B cell (primary cell): ENCODE results near the gene OASL. TPM values are rescaled to one million over a fixed set of nuclear protein-coding genes. Genes with fewer than 3 reads are reported as not detected.

Experiments used
- ATAC-seq: fragments of 200-7000 bp; cut with Tn5 transposase; one replicate; pipeline ENCODE4 v1.10.0; 2021; ENCODE audit warnings: low read depth, mild to moderate bottlenecking, moderate number of reproducible peaks, moderate library complexity
- CTCF ChIA-PET: fragments of 350-600 bp; sonication (Branson Sonifier 250); formaldehyde crosslinking; loops from one replicate; lab custom pipeline; 2021; ENCODE audit warnings: antibody characterized with exemption, inconsistent platforms; lab: Charles Lee
- POLR2A ChIA-PET: fragments of 350-600 bp; sonication (Branson Sonifier 250); formaldehyde crosslinking; loops from one replicate; lab custom pipeline; 2021; ENCODE audit warnings: antibody characterized with exemption; lab: Charles Lee
- DNase-seq: peaks from one replicate; pipeline ENCODE4 v3.0.0; 2013
- H2AFZ ChIP-seq: 2 replicates; pipeline ENCODE4 v1.6.1; 2012; ENCODE audit warnings: mild to moderate bottlenecking, low read depth, low read length; ENCODE audit not compliant: insufficient read depth, poor library complexity, severe bottlenecking
- H3K27ac ChIP-seq, 2 donors: 1 replicate in 1 of 2; 2 replicates in 1 of 2; pipeline ENCODE4 v1.5.1; 2012 to 2013; ENCODE audit warnings: low read length in 2 of 2, mild to moderate bottlenecking in 2 of 2, moderate library complexity in 1 of 2
- H3K27me3 ChIP-seq, 4 experiments: fragments of 200-600 bp in 1 of 4; sonication (generic) in 1 of 4; replicated peaks in 1 of 4; 1 replicate in 2 of 4; 2 replicates in 2 of 4; pipeline versions ENCODE4 v1.6.1 to v1.7.0; 2013 to 2016; ENCODE audit warnings: low read length in 3 of 4, mild to moderate bottlenecking in 2 of 4, mixed read lengths in 1 of 4, moderate library complexity in 1 of 4; ENCODE audit not compliant: insufficient read depth in 4 of 4, control insufficient read depth in 3 of 4; ENCODE audit errors: control extremely low read depth in 1 of 4
- H3K36me3 ChIP-seq, 2 experiments: replicated peaks in 1 of 2; 1 replicate in 1 of 2; 2 replicates in 1 of 2; pipeline versions ENCODE4 v1.6.1 to v1.7.1; 2013; ENCODE audit warnings: low read length in 1 of 2; ENCODE audit not compliant: insufficient read depth in 2 of 2, control insufficient read depth in 1 of 2; ENCODE audit errors: control extremely low read depth in 1 of 2, extremely low read depth in 1 of 2
- H3K4me1 ChIP-seq, 2 donors: fragments of 200-600 bp in 1 of 2; sonication (generic) in 1 of 2; 1 replicate in 1 of 2; 2 replicates in 1 of 2; pipeline versions ENCODE4 v1.5.1 to v1.6.1; 2013 to 2017; ENCODE audit warnings: low read length in 2 of 2; ENCODE audit not compliant: control insufficient read depth in 2 of 2, insufficient read depth in 2 of 2
- H3K4me2 ChIP-seq: replicated peaks from 2 replicates; pipeline ENCODE3; 2012; ENCODE audit warnings: mild to moderate bottlenecking, low read depth, low read length; ENCODE audit not compliant: poor library complexity, severe bottlenecking
- H3K4me3 ChIP-seq, 5 experiments: fragments of 200-600 bp in 1 of 5; sonication (generic) in 1 of 5; 1 replicate in 3 of 5; 2 replicates in 2 of 5; pipeline versions ENCODE4 v1.5.1 to v1.7.0; 2011 to 2016; ENCODE audit warnings: low read length in 4 of 5, mild to moderate bottlenecking in 4 of 5, low read depth in 2 of 5, control low read depth in 1 of 5, moderate library complexity in 1 of 5; ENCODE audit not compliant: insufficient read depth in 1 of 5; ENCODE audit errors: control extremely low read depth in 1 of 5, extremely low read depth in 1 of 5
- H3K79me2 ChIP-seq: fragments of 200-600 bp; sonication (generic); one replicate; pipeline ENCODE4 v1.6.0; 2016; ENCODE audit warnings: low read length; ENCODE audit not compliant: control insufficient read depth, insufficient read depth
- H3K9ac ChIP-seq: fragments of 200-600 bp; sonication (generic); 2 replicates; pipeline ENCODE4 v1.6.1; 2017; ENCODE audit warnings: mild to moderate bottlenecking, low read length, moderate library complexity
- H3K9me3 ChIP-seq, 3 donors: one replicate each; pipeline versions ENCODE4 v1.6.1 to v1.7.1; 2013; ENCODE audit warnings: low read length in 2 of 3; ENCODE audit not compliant: control insufficient read depth in 2 of 3, insufficient read depth in 1 of 3; ENCODE audit errors: control extremely low read depth in 1 of 3
- H4K20me1 ChIP-seq: 2 replicates; pipeline ENCODE4 v1.6.0; 2012; ENCODE audit warnings: mild to moderate bottlenecking, low read length; ENCODE audit not compliant: insufficient read depth, control insufficient read depth, poor library complexity, severe bottlenecking
- H3K27ac Mint-ChIP-seq: one replicate; pipeline ENCODE4 v1.8.0; 2021; ENCODE audit warnings: mixed read lengths
- H3K27me3 Mint-ChIP-seq: one replicate; pipeline ENCODE4 v1.8.0; 2021; ENCODE audit warnings: mixed read lengths
- H3K4me1 Mint-ChIP-seq: one replicate; pipeline ENCODE4 v1.8.0; 2021; ENCODE audit warnings: mixed read lengths
- H3K4me3 Mint-ChIP-seq: one replicate; pipeline ENCODE4 v1.8.0; 2021; ENCODE audit warnings: mixed read lengths
- H3K9me3 Mint-ChIP-seq: one replicate; pipeline ENCODE4 v1.8.0; 2022; ENCODE audit warnings: mixed read lengths; ENCODE audit not compliant: insufficient read depth
- EZH2 ChIP-seq: IDR thresholded peaks from 2 replicates; pipeline ENCODE4 v1.6.1; 2012; ENCODE audit warnings: borderline replicate concordance, low read depth, mild to moderate bottlenecking, moderate library complexity, low read length; ENCODE audit not compliant: insufficient read depth, poor library complexity, severe bottlenecking
- WGBS: methylation state at CpG from one replicate; pipeline ENCODE4 v1.1.5; 2013; ENCODE audit warnings: missing lambda C conversion rate; ENCODE audit not compliant: insufficient coverage; 5-methylcytosine and 5-hydroxymethylcytosine counted together
- intact Hi-C: fragments of 100-400 bp; cut with micrococcal nuclease; formaldehyde crosslinking; loops from one replicate; pipeline ENCODE4 v1.10.0; 2022
- polyA plus RNA-seq: library from polyadenylated mRNA; depleted of rRNA; stranded (reverse); fragments of >200 nt; gene quantifications from 2 replicates; pipeline ENCODE4 v1.2.3, GENCODE V29; 2012
- total RNA-seq, 2 donors: library from RNA; stranded (reverse); fragments of 120-200 nt in 1 of 2; gene quantifications; 1 replicate in 1 of 2; 2 replicates in 1 of 2; pipeline versions ENCODE4 v1.2.3 to v1.2.4, GENCODE V29; 2013 to 2022
- TF ChIP-seq, protein P1 (sequence below): fragments of 200-600 bp; IDR thresholded peaks from one replicate; pipeline ENCODE4 v1.8.0; 2022; ENCODE audit warnings: antibody characterized with exemption, mild to moderate bottlenecking

The OASL gene
- total and polyA plus RNA-seq, 2 donors (not counting 1 experiment from before 2014, with no cell fraction given), result 0.18 to 1.1 TPM

DNA sequence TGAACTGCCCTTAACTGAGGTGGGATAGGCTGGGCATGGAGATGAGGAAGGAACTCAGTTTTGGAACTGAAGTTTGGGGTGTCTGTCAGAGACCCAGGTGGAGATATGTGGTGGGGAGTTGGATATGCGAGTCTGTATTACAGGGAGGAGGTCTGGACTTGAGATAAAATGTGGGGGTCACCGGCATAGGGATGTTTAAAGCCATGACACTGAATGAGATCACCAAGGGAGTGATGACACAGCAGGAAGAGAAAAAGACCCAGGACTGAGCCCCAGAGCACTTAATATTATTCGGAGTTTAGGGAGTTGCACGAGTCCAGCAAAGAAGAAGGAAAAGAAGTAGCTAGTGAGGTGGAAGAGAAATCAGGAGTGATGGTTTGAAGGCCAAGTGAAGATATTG, 4.0 kb upstream of the OASL start:
- Histone ChIP-seq H2AFZ (no peak overlapping the region), H3K9me3 (peaks cover 0 to 7% (median 0%) of the 10 kb centered on the region in 3 donors), H3K36me3 (no peaks in the 10 kb centered on the region), H3K79me2 (no peaks in the 10 kb centered on the region), H3K4me3 (no peak overlapping the region), H3K27ac (no peak overlapping the region), H3K4me1 (peaks cover 11 to 14% of the 10 kb centered on the region in 2 donors), H4K20me1 (no peaks in the 10 kb centered on the region), H3K9ac (no peak overlapping the region), H3K4me2 (no peak overlapping the region), H3K27me3 (peaks cover 0 to 25% (median 9%) of the 10 kb centered on the region in 4 experiments)
- POLR2A ChIA-PET, result no interaction called here
- CTCF ChIA-PET, result no interaction called here
- H3K9me3 Mint-ChIP-seq, result no peaks in the 10 kb centered on the region
- TF ChIP-seq, protein P1, sequence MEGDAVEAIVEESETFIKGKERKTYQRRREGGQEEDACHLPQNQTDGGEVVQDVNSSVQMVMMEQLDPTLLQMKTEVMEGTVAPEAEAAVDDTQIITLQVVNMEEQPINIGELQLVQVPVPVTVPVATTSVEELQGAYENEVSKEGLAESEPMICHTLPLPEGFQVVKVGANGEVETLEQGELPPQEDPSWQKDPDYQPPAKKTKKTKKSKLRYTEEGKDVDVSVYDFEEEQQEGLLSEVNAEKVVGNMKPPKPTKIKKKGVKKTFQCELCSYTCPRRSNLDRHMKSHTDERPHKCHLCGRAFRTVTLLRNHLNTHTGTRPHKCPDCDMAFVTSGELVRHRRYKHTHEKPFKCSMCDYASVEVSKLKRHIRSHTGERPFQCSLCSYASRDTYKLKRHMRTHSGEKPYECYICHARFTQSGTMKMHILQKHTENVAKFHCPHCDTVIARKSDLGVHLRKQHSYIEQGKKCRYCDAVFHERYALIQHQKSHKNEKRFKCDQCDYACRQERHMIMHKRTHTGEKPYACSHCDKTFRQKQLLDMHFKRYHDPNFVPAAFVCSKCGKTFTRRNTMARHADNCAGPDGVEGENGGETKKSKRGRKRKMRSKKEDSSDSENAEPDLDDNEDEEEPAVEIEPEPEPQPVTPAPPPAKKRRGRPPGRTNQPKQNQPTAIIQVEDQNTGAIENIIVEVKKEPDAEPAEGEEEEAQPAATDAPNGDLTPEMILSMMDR, result no peak
- no peak for TF ChIP-seq EZH2
- ATAC-seq (no peak), DNase-seq (no peak)
- peaks cover 49% of the 10 kb centered on the region for H3K27me3 Mint-ChIP-seq
- H3K4me3 Mint-ChIP-seq, result no peak overlapping the region
- intact Hi-C loops, result no loop called here
- 88% methylated on average over 4 of the region's 4 CpGs for WGBS
- peaks cover 12% of the 10 kb centered on the region for H3K4me1 Mint-ChIP-seq
- no peak overlapping the region for H3K27ac Mint-ChIP-seq

DNA sequence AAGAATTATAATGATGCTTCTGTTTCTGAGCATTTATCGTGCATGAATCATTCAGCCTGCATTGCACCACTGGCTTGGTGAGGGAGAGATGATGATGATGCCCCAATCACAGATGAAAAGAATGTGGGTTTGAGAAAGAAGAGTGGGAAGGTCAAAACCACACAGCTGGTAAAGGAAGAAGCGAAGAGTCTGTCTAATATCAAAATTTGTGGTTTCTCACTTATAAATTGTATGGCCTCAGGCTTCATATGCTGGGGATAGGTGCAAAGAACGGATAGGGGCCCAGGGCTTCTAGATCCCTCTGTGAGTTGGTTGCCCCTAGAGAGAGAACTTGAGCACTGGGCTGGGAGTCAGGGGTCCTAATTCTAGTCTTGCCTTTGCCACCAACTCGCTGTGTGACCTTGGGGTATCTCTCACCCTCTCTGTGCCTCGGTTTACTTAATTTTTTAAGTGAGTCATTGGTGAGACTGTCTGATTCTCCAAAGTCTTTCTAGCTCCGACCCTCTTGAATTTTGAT, 2.2 kb downstream of the OASL start:
- WGBS, result 83% methylated on average over 2 of the region's 6 CpGs
- DNase-seq, result no peak

More for the DNA sequence above, 2.2 kb downstream of the OASL start:
- no peak for ATAC-seq
- peaks cover 20% of the 10 kb centered on the region for H3K4me1 Mint-ChIP-seq
- Histone ChIP-seq H3K27ac (no peak overlapping the region), H3K27me3 (peaks cover 0 to 50% (median 10%) of the 10 kb centered on the region in 4 experiments), H3K36me3 (no peaks in the 10 kb centered on the region), H3K79me2 (no peaks in the 10 kb centered on the region), H4K20me1 (no peaks in the 10 kb centered on the region), H3K4me3 (no peak overlapping the region), H3K4me1 (peaks cover 20 to 22% of the 10 kb centered on the region in 2 donors), H2AFZ (no peak overlapping the region), H3K4me2 (no peak overlapping the region), H3K9me3 (peaks cover 0 to 9% (median 0%) of the 10 kb centered on the region in 3 donors), H3K9ac (no peak overlapping the region)
- peaks cover 47% of the 10 kb centered on the region for H3K27me3 Mint-ChIP-seq
- no peak for TF ChIP-seq EZH2
- TF ChIP-seq, protein P1, result no peak
- no peak overlapping the region for H3K4me3 Mint-ChIP-seq
- no peaks in the 10 kb centered on the region for H3K9me3 Mint-ChIP-seq
- CTCF ChIA-PET, result interaction anchor here (1.1 kb wide), 1 partner anchor 23 kb away, joined by 4 read pairs; no protein-coding TSS in a partner anchor
- POLR2A ChIA-PET, result no interaction called here
- H3K27ac Mint-ChIP-seq, result no peak overlapping the region
- intact Hi-C loops, result no loop called here
